HL-60 (cell line): ENCODE results near the gene C11orf42.

ENCODE experiments used
- CTCF ChIP-seq: IDR thresholded peaks from one replicate; pipeline ENCODE4 v1.5.1; 2011; ENCODE audit warnings: low read length, control low read depth, inconsistent platforms; ENCODE audit not compliant: insufficient read depth
- POLR2AphosphoS5 ChIP-seq: IDR thresholded peaks from 2 replicates; pipeline ENCODE4 v1.6.1; 2012; ENCODE audit warnings: low read depth

- TF ChIP-seq CTCF, result no peak
- no peak for TF ChIP-seq POLR2AphosphoS5
Measured at GRCh38 chr11:6170226-6170625, 35.1 kb upstream of the C11orf42 start, which contains the start of gene OR52B2.
